ENCODE results near the gene CRAMP1. TPM values are rescaled to one million over a fixed set of nuclear protein-coding genes. Genes with fewer than 3 reads are reported as not detected.

CRAMP1 gene
- total RNA-seq, 2 donors from 2014 or later, result 22.8 to 28.6 TPM

Other genes with a start within 250 kb of the CRAMP1 start
- gene UNKL, start 197.7 kb upstream of the CRAMP1 start, total RNA-seq, result 10 to 100 TPM; 63.0 to 64.8 TPM
- gene UQCC4, start 191.6 kb upstream of the CRAMP1 start, total RNA-seq, result 1 to 10 TPM; 7.0 to 8.8 TPM
- gene PERCC1, start 181.3 kb upstream of the CRAMP1 start, total RNA-seq, result not detected
- 1 to 10 TPM; 1.3 to 3.6 TPM for gene CCDC154, start 167.8 kb upstream of the CRAMP1 start, total RNA-seq
- 100 to 1,000 TPM in 1 of 2 donors, 10 to 100 TPM in 1; 93.9 to 113 TPM for gene CLCN7, start 137.3 kb upstream of the CRAMP1 start, total RNA-seq
- not detected for gene PTX4, start 123.4 kb upstream of the CRAMP1 start, total RNA-seq
- 10 to 100 TPM; 36.4 to 39.7 TPM for gene TELO2, start 119.0 kb upstream of the CRAMP1 start, total RNA-seq
- gene TMEM204, start 78.7 kb upstream of the CRAMP1 start, total RNA-seq, result 10 to 100 TPM; 22.2 to 23.4 TPM
- gene IFT140, start 288 bp upstream of the CRAMP1 start, total RNA-seq, result 1 to 10 TPM; 5.5 to 7.9 TPM
- gene JPT2, start 65.9 kb downstream of the CRAMP1 start, total RNA-seq, result 10 to 100 TPM; 11.6 to 14.4 TPM
- gene MAPK8IP3, start 93.8 kb downstream of the CRAMP1 start, total RNA-seq, result 100 to 1,000 TPM; 221 to 247 TPM
- gene NME3, start 159.2 kb downstream of the CRAMP1 start, total RNA-seq, result 10 to 100 TPM; 54.0 to 61.9 TPM
- gene EME2, start 160.4 kb downstream of the CRAMP1 start, total RNA-seq, result 10 to 100 TPM; 30.6 to 30.8 TPM
- gene MRPS34, start 160.8 kb downstream of the CRAMP1 start, total RNA-seq, result 10 to 100 TPM; 45.1 to 57.5 TPM
- 100 to 1,000 TPM in 1 of 2 donors, 10 to 100 TPM in 1; 92.2 to 101 TPM for gene SPSB3, start 170.2 kb downstream of the CRAMP1 start, total RNA-seq
- gene NUBP2, start 170.6 kb downstream of the CRAMP1 start, total RNA-seq, result 10 to 100 TPM; 41.7 to 44.9 TPM
- under 1 TPM; 0.25 to 0.55 TPM for gene IGFALS, start 181.3 kb downstream of the CRAMP1 start, total RNA-seq
- 10 to 100 TPM; 35.8 to 37.9 TPM for gene HAGH, start 214.5 kb downstream of the CRAMP1 start, total RNA-seq
- 1 to 10 TPM; 6.1 to 7.9 TPM for gene FAHD1, start 214.8 kb downstream of the CRAMP1 start, total RNA-seq

All from T-helper 17 cell (primary cell).